Measurements from ENCODE around the gene RILPL2.
"Not testable (repeated sequence)": the region's sequence is repeated elsewhere in the genome, so short reads cannot be mapped to it uniquely, and the experiment has no call there.

Gene RILPL2

DNA sequence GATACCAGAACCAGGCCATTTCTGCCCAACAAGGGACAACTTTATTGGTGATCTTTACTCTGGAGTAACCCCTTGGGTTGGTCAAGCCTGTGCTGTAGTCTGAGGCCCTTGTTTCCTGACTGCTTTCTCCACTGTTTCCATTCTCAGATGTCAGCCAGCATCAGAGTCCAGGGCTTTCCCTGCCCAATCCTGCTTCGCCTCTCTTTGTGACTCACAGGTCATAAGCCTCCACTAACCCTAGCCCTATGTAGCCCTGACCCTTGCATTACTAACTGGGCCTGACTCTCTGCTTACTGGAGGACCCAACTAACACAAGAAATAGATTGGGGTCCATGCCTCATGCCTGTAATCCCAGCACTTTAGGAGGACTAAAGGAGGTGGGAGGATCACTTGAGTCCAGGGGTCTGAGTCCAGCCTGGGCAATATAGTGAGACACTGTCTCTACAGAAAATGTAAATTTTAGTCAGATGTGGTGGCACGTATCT is 12.8 kb upstream of the RILPL2 start:
- no peak for DNase-seq

DNA sequence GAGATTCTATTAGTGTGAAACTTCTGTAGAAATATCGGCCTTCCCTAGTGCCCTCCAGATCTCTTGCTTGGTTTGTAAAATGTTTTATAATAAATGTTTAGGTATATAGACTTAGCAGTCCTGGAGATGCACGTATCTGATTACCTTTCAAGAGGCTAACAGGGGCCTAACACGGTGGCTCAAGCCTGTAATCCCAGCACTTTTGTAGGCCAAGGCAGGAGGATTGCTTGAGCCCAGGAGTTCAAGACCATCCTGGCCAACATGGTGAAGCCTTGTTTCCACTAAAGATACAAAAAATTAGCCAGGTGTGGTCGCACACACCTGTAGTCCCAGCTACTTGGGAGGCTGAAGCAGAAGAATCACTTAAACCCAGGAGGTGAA is 9.8 kb upstream of the RILPL2 start:
- DNase-seq = no peak

DNA sequence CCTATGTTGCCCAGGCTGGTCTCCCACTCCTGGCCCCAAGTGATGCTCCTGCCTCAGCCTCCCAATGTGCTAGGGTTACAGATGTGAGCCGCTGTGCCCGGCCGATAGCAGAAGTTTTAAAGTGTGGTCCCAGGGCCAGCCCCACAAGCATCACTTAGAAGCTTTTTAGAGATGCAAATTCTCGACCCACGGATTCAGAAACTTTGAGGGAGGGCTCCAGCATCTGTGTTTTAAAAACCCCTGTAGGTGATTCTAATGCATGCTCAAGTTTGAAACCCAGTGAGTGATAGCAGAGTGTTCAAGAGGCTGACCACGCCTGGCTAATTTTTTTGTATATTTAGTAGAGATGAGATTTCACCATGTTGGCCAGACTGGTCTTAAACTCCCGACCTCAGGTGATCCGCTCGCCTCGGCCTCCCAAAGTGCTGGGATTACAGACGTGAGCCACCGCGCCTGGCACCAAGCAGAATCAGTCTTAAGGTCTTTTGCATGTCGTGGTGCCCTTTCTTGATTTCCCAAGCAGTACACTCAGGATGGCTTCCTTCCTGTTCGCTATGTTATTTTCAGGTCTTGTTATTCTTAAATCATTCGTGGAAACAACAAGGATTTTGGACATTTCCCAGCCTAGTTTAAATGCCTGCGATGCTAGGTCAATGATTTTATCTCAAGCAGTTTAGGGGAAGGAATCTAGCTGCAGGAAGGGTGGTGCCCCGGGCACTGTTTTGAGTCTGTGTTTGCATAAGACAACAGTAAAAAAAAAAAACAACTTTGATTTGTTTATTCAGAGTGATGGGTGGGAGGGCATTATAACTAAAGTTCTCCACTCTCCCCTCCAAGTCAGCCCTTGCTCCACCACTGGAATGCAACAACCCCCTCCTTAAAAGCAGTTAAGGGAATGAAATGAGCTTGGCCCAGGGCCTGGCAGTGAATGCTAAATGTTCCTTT is 9.2 kb upstream of the RILPL2 start:
- DNase-seq = no peak

DNA sequence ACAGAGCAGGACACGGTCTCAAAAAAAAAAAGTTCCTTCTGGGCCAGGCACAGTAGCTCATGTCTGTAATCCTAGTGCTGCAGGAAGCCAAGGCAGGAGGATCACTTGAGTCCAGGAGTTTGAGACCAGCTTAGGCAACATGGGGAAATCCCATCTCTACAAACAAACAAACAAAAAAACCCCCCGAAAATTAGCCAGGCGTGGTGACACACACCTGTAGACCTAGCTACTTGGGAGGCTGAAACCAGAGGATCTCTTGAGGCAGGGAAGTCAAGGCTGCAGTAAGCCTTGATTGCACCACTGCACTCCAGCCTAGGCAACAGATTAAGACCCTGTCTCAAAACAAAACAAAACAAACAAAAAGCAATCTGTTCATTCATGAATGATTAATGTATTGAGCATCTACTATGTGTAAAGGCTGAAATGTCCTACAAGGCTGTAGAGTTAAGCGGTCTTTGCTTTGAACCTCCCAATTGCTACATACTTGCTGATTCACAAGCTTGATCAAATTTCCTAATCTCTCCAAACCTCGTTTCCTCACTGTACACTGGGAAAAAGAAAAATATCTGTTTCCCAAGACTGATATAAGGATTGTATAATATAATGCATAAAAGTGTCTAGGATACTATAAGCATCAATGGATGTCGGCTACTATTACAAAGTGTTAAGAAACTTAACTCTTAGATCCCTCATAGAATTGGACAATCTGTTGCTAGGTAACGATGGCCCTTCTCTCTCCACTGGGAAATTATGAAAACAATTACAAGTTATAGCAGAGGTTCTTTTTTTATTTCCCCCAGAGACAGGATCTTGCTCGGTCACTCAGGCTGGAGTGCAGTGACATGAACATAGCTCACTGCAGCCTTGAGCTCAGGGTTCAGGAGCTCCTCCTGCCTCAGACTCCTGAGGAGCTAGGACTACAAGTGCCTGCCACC is 7.9 kb upstream of the RILPL2 start:
- DNase-seq = no peak

DNA sequence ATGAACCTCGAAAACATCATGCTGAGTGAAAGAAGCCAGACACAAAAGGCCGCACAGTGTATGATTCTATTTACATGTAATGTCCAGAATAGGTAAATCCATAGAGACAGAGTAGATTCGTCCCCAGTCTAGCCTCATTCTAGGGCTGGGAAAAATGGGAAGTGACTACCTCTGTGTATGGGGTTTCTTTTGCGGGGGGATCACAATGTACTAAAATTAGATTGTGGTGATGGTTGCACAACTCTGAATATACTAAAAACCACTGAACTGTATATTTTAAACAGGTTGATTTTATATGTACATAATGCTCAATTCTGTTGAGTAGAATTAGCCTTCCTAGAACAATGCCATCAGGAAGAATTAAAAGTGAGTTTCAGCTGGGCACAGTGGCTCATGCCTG is 6.3 kb upstream of the RILPL2 start:
- no peak for DNase-seq

DNA sequence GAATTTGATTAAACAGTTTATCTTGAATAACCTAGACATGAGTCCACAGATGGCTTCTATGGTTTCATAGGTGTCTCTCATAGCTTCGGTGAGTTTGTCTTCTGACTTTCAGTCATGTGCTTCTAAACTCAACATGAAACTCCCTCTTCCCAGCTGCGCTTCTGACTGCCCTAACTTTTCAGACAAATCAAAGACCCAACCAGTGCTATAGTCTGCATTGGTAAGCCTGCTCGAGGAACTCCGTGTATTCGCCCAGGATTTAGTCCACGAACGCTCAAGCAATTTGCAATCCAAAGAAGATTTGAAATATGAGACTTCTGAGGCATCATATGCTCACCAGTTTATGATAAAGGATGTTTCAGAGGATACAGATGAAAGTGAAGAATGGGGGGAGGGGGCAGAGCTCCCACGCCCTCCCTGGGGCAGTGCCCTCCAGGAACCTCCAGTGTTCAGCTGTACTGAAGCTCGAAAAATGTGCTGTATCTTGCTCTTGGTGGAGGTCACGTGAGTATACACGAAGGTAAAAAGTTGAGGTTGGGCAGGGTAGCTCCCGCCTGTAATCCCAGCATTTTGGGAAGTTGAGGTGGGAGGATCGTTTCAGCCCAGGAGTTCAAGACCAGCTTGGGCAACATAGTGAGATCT is 5.2 kb upstream of the RILPL2 start:
- no peak for DNase-seq

DNA sequence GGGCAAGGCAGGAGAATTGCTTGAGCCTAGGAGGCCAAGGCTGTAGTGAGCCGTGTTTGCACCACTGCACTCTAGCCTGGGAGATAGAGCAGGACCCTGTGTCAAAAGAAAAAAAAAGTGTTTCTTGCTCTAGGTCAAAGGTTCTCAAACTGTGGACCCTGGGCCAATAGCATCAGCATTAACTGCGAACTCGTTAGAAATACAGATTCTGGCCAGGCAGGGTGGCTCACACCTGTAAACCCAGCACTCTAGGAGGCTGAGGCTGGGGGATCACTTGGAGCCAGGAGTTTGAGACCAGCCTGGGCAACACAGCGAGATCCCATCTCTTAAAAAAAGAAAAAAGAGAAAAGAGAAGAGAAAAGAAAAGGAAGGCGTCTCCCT is 858 bp downstream of the RILPL2 start:
- DNase-seq = no peak

DNA sequence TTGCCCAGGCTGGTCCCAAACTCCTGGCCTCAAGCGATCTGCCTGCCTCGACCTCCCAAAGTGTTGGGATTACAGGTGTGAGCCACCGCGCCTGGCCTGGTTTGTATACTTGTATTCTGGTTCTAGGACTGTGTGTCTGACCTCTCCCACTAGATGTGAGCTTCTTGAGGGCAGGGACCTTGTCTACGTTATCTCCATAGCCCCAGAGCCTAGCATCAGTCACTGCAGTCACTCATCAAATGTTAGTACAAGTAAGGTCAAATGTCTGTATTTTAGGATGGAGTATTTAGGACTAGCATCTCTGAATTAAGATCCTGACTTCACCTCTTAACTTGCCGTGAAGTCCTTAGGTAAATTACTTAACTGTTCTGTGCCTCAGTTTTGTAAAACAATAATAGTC is 2.9 kb downstream of the RILPL2 start:
- no peak for DNase-seq

DNA sequence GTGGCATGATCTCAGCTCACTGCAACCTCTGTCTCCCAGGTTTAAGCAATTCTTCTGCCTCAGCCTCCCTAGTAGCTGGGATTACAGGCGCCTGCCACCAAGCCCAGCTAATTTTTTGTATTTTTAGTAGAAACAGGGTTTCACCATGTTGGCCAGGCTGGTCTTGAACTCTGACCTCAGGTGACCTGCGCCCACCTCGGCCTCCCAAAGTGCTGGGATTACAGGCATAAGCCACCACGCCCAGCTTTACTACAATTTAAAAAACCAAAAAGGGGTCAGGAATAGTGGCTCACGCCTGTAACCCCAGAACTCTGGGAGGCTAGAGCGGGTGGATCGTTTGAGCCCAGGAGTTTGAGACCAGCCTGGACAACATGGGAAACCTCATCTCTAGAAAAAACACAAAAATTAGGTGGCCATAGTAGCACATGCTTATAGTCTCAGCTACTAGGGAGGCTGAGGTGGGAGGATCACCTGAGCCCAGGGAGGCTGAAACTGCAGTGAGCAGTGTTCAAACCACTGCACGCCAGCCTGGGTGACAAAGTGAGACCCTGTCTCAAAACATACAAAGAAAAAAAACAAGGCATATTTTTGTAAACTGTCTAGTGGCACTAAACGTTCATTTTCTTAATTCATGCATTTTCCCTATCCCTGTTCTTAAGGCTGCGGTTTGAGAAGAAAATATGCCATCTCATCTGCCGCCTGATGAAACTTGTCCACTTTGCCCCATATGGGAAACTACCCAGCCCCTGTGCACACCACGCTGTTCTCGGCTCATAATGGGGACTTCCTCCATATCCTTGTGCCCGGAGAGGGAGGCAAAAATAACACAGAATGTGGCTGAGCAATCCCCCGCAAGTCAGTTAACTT is 4.3 kb downstream of the RILPL2 start:
- not testable (repeated sequence) for DNase-seq

DNA sequence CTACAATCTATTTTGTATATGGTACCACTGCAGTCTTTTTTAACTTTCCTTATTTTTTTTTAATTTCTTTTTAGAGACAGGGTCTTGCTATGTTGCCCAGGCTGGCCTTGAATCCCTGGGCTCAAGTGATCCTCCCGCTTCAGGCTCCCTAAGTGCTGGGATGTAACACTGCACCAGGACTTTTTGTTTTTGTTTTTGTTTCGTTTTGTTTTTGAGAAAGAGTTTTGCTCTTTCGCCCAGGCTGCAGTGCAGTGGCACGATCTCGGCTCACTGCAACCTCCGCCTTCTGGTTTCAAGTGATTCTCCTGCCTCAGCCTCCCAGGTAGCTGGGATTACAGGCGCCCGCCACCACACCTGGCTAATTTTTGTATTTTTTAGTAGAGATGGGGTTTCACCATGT is 7.4 kb downstream of the RILPL2 start:
- DNase-seq = not testable (repeated sequence)

DNA sequence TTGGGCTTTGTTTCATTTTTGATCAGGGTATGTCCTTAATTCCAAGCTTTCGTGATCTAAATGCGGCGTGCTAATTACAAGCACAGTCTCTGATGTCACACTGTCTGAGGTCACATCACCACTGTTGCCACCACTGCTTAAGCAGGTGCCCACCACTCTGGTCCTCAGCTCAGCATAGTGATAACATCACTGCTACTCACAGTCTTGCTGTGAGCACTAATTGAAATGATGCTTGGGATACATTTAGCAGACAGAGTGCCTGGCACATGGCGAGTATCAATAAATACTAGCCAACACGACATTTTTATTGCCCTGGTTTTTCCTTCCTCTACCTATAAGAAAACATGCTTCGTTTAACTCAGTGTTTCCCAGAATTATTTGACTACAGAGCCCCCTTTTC is 7.9 kb downstream of the RILPL2 start:
- DNase-seq = no peak

DNA sequence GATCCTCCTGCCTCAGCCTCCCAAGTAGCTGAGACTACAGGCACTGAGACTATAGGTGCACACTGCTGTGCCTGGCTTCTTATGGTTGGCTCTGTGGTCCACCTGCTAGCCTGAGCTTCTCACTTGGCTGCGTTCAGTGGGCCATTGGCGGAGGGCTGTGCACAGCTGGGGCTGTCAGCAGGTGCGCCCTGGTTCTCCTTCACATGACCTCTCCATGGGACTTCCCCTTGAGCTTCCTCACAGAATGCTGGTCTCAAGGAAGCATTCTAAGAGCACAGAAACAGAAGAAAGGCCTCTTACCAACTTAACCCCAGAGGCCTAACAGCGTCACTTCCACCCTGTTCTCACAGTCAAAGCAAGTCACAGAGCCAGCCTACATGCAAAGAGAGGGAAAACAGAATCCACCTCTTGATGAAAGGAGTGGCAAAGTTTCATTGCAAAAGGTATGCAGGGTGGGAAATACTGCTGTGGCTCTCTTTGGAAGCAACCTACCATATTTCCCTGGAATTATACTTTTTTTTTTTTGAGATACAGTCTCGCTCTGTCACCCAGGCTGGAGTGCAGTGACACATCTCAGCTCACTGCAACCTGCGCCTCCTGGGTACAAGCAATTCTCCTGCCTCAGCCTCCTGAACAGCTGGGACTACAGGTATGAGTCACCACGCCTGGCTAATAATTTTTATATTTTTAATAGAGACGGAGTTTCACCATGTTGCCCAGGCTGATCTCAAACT is 9.3 kb downstream of the RILPL2 start:
- DNase-seq = no peak

DNA sequence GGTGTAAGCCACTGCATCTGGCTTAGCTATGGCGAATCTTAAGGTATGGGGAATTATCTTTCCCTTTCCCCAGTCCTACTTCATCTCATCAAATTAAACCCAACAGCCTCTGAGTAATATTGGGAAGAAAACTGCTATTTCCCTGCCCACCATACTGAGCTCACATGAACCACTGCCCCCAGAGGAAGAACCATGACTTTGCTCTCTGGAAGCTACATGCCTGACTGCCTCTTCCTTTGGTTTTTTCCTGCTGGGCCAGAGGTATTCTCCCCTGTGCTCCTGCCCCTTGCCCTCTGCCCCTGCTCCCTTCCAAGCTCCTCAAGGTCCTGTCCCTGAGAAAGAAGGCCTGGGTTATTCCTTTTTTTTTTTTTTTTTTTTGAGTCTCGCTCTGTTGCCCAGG is 15.2 kb downstream of the RILPL2 start:
- no peak for DNase-seq

DNA sequence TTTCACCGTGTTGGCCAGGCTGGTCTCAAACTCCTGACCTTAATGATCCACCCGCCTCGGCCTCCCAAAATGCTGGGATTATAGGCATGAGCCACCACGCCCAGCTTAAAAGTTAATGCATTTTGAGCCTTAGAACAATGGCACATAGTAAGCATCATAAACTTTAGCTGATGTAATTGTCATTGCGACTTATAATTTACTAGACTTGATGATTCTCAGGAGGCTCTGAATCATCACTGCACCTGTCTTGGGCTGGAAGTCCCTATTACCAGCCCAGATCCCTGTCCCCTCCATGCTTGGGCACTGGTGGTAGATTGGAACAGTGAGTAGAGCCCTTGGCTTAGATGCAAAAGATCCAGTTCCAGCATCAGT is 26.5 kb downstream of the RILPL2 start:
- no peak for DNase-seq

DNA sequence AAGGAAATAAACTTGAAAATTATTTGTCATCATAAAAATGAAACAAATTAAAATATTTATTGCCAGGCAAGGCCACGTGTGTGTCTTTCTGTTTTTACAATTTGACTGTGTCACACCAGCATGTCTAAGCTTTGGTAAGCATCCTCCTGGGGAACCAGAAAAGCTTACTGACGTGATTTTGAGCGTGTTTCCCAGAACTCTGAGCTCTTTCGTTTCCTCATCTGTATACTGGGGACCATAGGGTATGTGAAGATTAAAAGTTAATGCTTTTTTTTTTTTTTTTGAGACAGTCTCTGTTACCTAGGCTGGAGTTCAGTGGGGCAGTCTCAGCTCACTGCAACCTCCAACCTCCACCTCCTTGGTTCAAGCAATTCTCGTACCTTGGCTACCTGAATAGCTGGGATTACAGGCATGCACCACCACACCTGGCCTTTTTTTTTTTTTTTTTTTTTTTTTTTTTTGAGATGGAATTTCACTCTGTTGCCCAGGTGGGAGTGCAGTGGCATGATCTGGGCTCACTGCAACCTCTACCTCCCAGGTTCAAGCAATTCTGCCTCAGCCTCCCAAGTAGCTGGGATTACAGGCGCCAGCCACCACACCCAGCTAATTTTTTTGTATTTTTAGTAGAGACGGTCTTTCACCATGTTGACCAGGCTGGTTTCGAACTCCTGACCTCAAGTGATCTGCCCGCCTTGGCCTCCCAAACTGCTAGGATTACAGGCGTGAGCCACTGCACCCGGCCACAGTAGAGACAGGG is 27.0 kb downstream of the RILPL2 start:
- DNase-seq = not testable (repeated sequence)

DNA sequence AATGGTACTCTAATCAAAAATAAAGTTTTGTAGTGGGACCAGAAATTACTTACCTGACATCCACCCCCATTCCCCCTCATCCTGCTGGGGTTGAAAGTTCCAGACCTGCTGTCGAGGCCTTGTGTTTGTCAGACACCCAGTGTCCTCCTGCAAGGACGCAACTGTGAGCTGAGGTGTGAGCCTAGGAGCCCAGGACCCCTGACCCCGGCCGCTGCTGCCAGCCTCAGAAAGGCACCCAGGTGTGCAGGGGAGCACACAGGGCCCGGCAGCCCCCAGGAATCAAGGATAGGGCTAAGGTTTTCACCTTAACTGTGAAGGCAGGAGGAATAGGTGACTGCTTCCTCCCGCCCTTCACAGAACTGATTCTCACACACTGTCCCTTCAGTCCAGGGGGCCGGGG is 27.9 kb downstream of the RILPL2 start:
- not testable (repeated sequence) for DNase-seq

DNA sequence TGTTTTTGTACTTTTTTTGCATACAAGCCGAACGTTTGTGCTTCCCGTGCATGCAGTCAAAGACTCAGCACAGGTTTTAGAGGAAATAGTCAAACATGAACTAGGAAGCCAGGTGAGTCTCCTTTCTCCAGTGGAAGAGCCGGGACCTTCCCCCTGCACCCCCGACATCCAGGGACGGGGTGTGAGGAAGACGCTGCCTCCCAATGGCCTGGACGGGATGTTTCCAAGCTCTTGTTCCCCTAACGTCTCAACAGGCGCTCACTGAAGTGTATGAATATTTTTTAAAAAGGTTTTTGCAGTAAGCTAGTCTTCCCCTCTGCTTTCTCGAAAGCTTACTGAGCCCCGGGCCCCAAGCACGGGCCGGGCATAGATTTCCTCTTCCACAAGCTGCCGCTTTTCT is 28.6 kb downstream of the RILPL2 start:
- DNase-seq = not testable (repeated sequence)

DNA sequence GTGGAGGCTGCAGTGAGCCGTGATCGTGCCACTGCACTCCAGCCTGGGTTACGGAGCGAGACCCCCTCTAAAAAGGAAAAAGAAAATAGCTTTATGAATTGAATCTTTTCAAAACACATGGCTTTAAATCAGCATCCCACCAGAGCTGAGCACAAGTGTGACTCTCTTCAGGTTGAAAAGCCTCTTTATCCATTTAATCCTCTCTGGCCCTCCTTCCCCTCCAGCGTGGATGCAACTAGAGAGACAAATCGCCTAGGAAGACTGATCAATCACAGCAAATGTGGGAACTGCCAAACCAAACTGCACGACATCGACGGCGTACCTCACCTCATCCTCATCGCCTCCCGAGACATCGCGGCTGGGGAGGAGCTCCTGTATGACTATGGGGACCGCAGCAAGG is 29.2 kb downstream of the RILPL2 start:
- not testable (repeated sequence) for DNase-seq

DNA sequence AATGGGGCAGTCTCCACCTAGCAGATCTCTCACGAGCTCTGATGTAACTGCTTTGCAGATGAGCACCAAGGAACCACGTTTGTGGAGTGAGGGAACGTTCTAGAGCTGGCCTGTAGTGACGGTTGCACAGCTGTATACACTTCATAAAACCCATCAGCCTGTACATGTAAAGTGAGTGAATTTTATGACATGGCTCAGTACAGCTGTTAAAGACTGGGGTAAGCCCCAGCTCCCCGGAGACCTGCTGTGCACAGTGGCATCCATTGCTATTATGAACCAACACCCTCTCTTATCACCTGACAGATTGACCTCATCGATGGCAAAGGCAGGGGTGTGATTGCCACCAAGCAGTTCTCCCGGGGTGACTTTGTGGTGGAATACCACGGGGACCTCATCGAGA is 31.9 kb downstream of the RILPL2 start:
- no peak for DNase-seq
